ENCODE results near the gene SERINC4. TPM values are rescaled to one million over a fixed set of nuclear protein-coding genes. Genes with fewer than 3 reads are reported as not detected.
"Not testable (repeated sequence)": the region's sequence is repeated elsewhere in the genome, so short reads cannot be mapped to it uniquely, and the experiment has no call there.

The SERINC4 gene
- 0.05 TPM in 1 of 2 replicates, not detected in the other for polyA plus RNA-seq (2012; rRNA removed)
- polyA plus RNA-seq (2012; cell fraction: cytosol; rRNA removed): 0.04 and 0.05 TPM in 2 replicates
- 0.24 and 0.29 TPM in 2 replicates for polyA plus RNA-seq (2012; cell fraction: nucleus; rRNA removed)

DNA sequence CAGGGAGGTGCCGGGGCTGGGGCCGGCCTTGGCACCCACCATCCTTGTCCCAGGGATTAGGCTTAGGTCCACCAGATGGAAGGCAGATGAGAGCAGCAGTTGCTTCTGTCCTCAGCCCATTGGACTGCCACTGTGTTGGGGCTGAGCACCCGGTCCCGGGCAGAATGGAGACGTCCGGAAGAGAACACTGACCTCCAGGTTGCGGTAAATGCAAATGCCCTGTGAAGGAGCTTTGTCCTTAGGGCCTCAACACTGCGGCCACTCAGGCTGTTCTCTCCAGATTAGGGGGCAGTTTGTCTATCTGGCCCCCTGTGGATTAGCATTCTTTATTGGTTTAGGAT is at the start of gene SERINC4:
TSS of gene SERINC4 (minus strand) at position 276 of the 341 bp plus-strand sequence. CDS start at position 42, 234 bp downstream.
- H4K20me1 ChIP-seq (ENCODE audit: insufficient read depth): peaks cover 15% of the 10 kb centered on the region; the same call in 1 of the 2 replicates
- ChIA-PET POLR2A (interaction anchor here (0.6 to 2.2 kb wide), 5 partner anchors 10 to 54 kb away, joined by 4 to 14 read pairs (median 5); partner anchors contain the start of genes MFAP1 and PDIA3), CTCF (interaction anchor here (1.1 kb wide), 1 partner anchor 30 kb away, joined by 4 read pairs; no protein-coding TSS in a partner anchor)
- H3K4me1 ChIP-seq (ENCODE audit: control insufficient read depth in 1 of 2, insufficient read depth in 2 of 2, low read depth in 1 of 2, low read length in 1 of 2): peaks cover 3 to 14% of the 10 kb centered on the region in 2 experiments
- no peaks in the 10 kb centered on the region for H3K27me3 ChIP-seq (ENCODE audit: insufficient read depth)
- H2AFZ ChIP-seq (ENCODE audit: low read depth): peak within 1 kb of the TSS; percentile 83
- 97% methylated on average over 8 of the region's 8 CpGs for WGBS (ENCODE audit: low lambda C conversion rate)
- DNase-seq: no peak
- peak within 1 kb of the TSS; percentile 96 for H3K4me2 ChIP-seq
- H3K27ac ChIP-seq (ENCODE audit: low read depth in 2 of 2, low read length in 1 of 2): peak within 1 kb of the TSS; percentile 71 to 92
- H3K9me2 ChIP-seq: no peaks in the 10 kb centered on the region
- H3K4me3 ChIP-seq (ENCODE audit: low read depth in 2 of 2, low read length in 1 of 2): peak within 1 kb of the TSS; percentile 90 to 94
- H3K79me2 ChIP-seq (ENCODE audit: insufficient read depth): peaks cover 38% of the 10 kb centered on the region
- peaks cover 46 to 50% of the 10 kb centered on the region in 2 experiments for H3K36me3 ChIP-seq (replicated peaks in 1 of 2; ENCODE audit: control insufficient read depth in 1 of 2, insufficient read depth in 2 of 2, low read length in 1 of 2)
- H3K9ac ChIP-seq: peak within 1 kb of the TSS; percentile 84
- H3F3A ChIP-seq (replicated peaks; ENCODE audit: insufficient read depth): peaks cover 45% of the 10 kb centered on the region
- no peaks in the 10 kb centered on the region for H3K9me3 ChIP-seq
- no peak for TF ChIP-seq RAD21 (IDR thresholded peaks at IDR 0.05; ENCODE audit: low read length)

- CTCF ChIA-PET: interaction anchor here (2.1 kb wide), 1 partner anchor 27 kb away, joined by 5 read pairs; no protein-coding TSS in a partner anchor
- no peaks in the 10 kb centered on the region for H3K79me2 ChIP-seq (ENCODE audit: insufficient read depth)
- peak overlapping the region in 1 of 2 experiments; percentile 47; a peak in 2 of 4 replicates for H3K27ac ChIP-seq (ENCODE audit: low read depth in 2 of 2, low read length in 1 of 2)
Observed at GRCh38 chr15:43845421-43845820, 45.4 kb upstream of the SERINC4 start.

GRCh38 chr15:43832485-43832884 is 32.5 kb upstream of the SERINC4 start:
- H3K4me2 ChIP-seq; H3K36me3 ChIP-seq (replicated peaks in 1 of 2; ENCODE audit: control insufficient read depth in 1 of 2, insufficient read depth in 2 of 2, low read length in 1 of 2); H3K9me3 ChIP-seq; DNase-seq; H4K20me1 ChIP-seq (ENCODE audit: insufficient read depth); H3K4me3 ChIP-seq (ENCODE audit: low read depth in 2 of 2, low read length in 1 of 2); H3K4me1 ChIP-seq (ENCODE audit: control insufficient read depth in 1 of 2, insufficient read depth in 2 of 2, low read depth in 1 of 2, low read length in 1 of 2); H3K27me3 ChIP-seq (ENCODE audit: insufficient read depth); H3K9me2 ChIP-seq; POLR2A ChIA-PET; H3K9ac ChIP-seq; H2AFZ ChIP-seq (ENCODE audit: low read depth); H3K27ac ChIP-seq (ENCODE audit: low read depth in 2 of 2, low read length in 1 of 2): not testable (repeated sequence)
- Histone ChIP-seq H3F3A (replicated peaks; ENCODE audit: insufficient read depth) (peaks cover 18% of the 10 kb centered on the region), H3K79me2 (ENCODE audit: insufficient read depth) (peaks cover 48% of the 10 kb centered on the region)
- 100% methylated on average over 6 of the region's 6 CpGs for WGBS (ENCODE audit: low lambda C conversion rate)
- CTCF ChIA-PET: interaction anchor here (1.1 kb wide), 1 partner anchor 69 kb away, joined by 3 read pairs; no protein-coding TSS in a partner anchor

More at GRCh38 chr15:43845421-43845820, 45.4 kb upstream of the SERINC4 start:
- no peak overlapping the region for H3K4me3 ChIP-seq (ENCODE audit: low read depth in 2 of 2, low read length in 1 of 2)
- H3K9me3 ChIP-seq: no peaks in the 10 kb centered on the region
- H3K4me1 ChIP-seq (ENCODE audit: control insufficient read depth in 1 of 2, insufficient read depth in 2 of 2, low read depth in 1 of 2, low read length in 1 of 2): no peaks in the 10 kb centered on the region
- H3K36me3 ChIP-seq (replicated peaks in 1 of 2; ENCODE audit: control insufficient read depth in 1 of 2, insufficient read depth in 2 of 2, low read length in 1 of 2): peaks cover 3 to 6% of the 10 kb centered on the region in 2 experiments
- no peaks in the 10 kb centered on the region for H3K9me2 ChIP-seq
- no peak overlapping the region for H3K4me2 ChIP-seq
- POLR2A ChIA-PET: interaction anchor here (0.6 kb wide), 1 partner anchor 46 kb away, joined by 4 read pairs; no protein-coding TSS in a partner anchor
- peaks cover 6% of the 10 kb centered on the region for H3F3A ChIP-seq (replicated peaks; ENCODE audit: insufficient read depth)
- H2AFZ ChIP-seq (ENCODE audit: low read depth): no peak overlapping the region; the same call in 1 of the 2 replicates
- no peaks in the 10 kb centered on the region for H4K20me1 ChIP-seq (ENCODE audit: insufficient read depth)
- H3K9ac ChIP-seq: no peak overlapping the region
- no peak for DNase-seq
- no peaks in the 10 kb centered on the region for H3K27me3 ChIP-seq (ENCODE audit: insufficient read depth)
- TF ChIP-seq JUND (IDR thresholded peaks at IDR 0.05) (no peak), ELF1 (IDR thresholded peaks at IDR 0.05) (no peak), RXRA (IDR thresholded peaks at IDR 0.05; ENCODE audit: borderline replicate concordance, low read depth) (no peak), USF2 (IDR thresholded peaks at IDR 0.05; ENCODE audit: borderline replicate concordance, low read depth, low read length) (no peak), MAX (IDR thresholded peaks at IDR 0.05; ENCODE audit: low read depth) (no peak), SMC3 (IDR thresholded peaks at IDR 0.05; ENCODE audit: low read depth, low read length) (no peak), ZBTB33 (IDR thresholded peaks at IDR 0.05; ENCODE audit: borderline replicate concordance, low read depth) (no peak), NRF1 (IDR thresholded peaks at IDR 0.05; ENCODE audit: low read depth, low read length) (no peak), EP300 (IDR thresholded peaks at IDR 0.05; ENCODE audit: borderline replicate concordance in 1 of 2, low read depth in 1 of 2, low read length in 1 of 2) (no peak), TEAD4 (IDR thresholded peaks at IDR 0.05; ENCODE audit: borderline replicate concordance, insufficient read depth) (no peak), NFIC (IDR thresholded peaks at IDR 0.05; ENCODE audit: borderline replicate concordance) (no peak), PBX3 (IDR thresholded peaks at IDR 0.05) (no peak)
